ENCODE data around the gene ADH1B.
"Not testable (repeated sequence)": the region's sequence is repeated elsewhere in the genome, so short reads cannot be mapped to it uniquely, and the experiment has no call there.

Gene ADH1B

GRCh38 chr4:99321241-99322191, at the start of gene ADH1B:
TSS of gene ADH1B (minus strand) at chr4:99321401. CDS start at chr4:99321331, 70 bp downstream.
- no peak for DNase-seq

DNA sequence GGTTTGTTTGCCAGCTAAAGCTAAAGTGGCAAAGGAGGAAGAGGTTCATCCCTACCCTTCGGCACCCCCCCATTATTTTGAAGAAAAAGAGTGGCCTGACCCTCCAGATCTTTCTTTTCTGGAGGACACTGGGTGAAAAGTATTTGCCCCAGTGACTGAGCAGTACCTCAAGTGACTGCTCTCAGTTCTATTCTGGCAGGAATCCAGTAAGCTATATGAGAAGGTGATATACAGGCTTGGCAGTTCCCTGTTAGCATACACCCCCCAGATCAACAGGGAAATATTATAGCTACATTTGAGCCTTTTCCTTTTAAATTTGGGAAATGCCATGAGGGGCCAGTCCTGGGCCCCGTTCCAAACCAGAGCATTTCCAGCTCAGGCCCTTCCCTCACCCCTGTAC, 46.6 kb upstream of the ADH1B start:
- not testable (repeated sequence) for DNase-seq

DNA sequence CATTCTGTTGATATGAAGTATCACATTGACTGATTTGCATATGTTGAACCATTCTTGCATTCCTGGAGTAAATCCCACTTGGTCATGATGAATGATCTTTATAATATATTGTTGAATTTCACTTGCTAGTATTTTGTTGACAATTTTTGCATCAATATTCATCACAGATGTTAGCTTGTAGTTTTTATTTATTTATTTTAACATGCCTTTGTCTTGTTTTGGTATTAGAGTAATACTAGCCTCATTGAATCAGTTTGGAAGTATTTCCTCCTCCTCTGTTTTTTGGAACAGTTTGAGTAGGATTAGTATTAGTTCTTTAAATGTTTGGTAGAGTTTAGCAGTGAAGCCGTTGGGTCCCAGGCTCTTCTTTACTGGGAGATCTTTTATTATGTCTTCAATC, 45.3 kb upstream of the ADH1B start:
- DNase-seq, result no peak

GRCh38 chr4:99362768-99363167, 41.6 kb upstream of the ADH1B start:
- no peak for DNase-seq

- no peak for DNase-seq
Measured at GRCh38 chr4:99361899-99362275, 40.7 kb upstream of the ADH1B start.

DNA sequence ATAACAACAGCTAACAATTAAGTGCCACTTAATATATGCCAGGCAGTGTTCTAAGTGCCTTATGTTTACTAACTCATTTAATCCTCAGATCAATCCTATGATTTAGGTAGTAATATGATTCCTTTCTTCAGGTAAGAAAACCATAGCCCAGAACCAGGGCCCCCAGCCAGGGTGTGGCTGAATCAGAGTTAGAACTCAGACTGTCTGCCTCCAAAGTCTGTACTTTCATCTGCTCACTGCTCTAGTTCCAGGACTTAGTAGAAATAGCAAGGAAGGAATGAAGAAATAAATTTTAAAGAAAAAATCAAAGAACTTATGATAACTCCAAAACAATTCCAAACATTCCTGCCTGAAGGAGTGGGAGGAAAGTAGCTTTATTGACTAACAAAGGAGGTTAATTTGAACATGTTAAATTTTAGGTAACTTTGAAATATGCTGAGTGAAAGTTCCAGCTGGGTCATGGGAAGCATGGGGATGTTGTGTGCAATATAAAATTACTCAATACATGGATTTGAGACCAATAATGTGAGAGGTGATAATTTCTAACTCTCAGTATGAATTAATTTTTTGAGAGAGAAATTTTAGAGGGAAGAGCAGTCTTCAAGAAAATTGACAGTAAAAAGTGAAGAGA, 40.2 kb upstream of the ADH1B start:
- no peak for DNase-seq

GRCh38 chr4:99359480-99360204, 38.4 kb upstream of the ADH1B start:
- no peak for DNase-seq

GRCh38 chr4:99357948-99358347, 36.7 kb upstream of the ADH1B start:
- no peak for DNase-seq

DNA sequence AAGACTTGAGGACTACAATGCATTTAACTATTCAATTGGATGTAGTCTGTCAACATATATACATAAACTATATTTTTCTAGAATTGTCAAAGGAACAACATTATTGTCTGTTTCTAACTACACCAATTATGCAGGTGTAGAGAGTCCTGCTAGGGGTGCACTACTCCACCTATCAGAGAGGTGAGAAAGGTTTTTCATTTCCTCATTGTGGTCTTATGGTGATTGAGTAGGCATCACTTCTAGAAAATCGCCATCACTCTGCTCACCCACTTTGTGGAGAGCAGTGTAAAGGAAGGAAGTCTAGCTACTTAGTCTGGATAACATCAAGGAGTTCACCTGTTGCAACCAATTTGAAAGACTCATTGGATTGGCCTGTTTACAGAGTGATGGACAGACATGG, 35.8 kb upstream of the ADH1B start:
- DNase-seq, result no peak

DNA sequence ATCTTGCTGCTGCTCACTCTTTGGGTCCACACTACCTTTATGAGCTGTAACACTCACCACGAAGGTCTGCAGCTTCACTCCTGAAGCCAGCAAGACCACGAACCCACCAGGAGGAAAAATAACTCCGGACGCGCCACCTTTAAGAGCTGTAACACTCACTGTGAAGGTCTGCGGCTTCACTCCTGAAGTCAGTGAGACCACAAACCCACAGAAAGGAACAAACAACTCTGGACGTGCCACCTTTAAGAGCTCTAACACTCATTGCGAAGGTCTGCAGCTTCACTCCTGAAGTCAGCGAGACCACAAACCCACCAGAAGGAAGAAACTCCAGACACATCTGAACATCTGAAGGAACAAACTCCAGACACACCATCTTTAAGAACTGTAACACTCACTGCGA, 34.9 kb upstream of the ADH1B start:
- not testable (repeated sequence) for DNase-seq

GRCh38 chr4:99352602-99353537, 31.7 kb upstream of the ADH1B start, which contains the start of gene ADH1C:
TSS of gene ADH1C (minus strand) at chr4:99352746. CDS start at chr4:99352675, 71 bp downstream.
- DNase-seq, result no peak

DNA sequence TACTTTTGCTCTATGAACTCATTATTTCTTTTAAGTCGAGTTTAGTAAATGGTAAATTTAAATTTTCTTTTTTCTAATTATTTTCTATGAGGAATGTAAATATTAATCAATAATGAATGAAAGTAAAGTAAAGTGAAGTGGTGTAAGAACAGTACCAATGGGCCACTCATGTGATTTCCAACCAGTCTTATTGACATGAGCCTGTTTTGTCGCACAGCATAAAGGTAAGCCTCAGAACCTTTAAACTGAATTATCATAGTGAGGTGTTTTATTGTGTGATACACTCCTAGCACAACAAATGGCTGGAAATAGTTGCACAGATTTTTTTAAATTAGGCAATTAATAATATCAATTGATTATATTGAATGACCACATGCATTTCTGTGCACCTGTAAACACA, 30.3 kb upstream of the ADH1B start:
- no peak for DNase-seq

DNA sequence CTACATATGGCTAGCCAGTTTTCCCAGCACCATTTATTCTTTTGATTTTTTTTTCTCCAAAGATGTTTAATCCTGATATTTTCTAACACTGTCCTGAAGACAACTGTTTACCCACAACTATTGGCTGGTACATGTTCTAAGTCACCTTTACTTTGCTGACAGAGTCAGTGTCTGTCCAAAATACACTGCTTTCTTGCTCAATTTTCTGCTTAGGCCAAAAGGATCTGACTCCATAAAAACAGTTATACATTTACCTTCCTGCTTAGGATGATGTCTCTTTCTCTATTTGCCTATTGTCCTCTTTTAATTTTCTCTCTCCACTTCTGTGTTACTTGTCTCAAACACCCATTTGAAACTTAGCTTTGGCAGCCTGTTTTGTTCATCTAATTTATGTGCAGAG, 28.1 kb upstream of the ADH1B start:
- no peak for DNase-seq

- DNase-seq, result not testable (repeated sequence)
Measured at GRCh38 chr4:99342624-99343023, 21.4 kb upstream of the ADH1B start.

- DNase-seq, result no peak
Measured at GRCh38 chr4:99341426-99341825, 20.2 kb upstream of the ADH1B start.

DNA sequence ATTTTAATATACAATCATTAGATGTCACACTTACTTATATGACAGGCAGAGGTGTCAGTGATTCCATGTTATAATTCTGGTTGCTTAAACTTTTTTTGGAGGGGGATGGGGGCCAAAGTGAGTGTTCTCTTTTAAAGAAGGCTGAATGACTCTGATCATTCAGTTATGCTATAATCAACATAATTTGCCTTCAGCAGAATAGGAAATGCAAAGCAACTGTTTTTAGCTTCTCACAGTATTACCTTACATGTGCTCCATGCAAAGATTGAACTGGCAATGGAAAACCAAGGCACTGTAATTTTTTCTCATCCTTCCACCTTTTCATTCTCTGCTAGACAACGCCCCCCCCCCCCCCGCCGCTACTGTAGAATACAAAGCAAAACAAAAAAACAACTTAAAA, 18.0 kb upstream of the ADH1B start:
- no peak for DNase-seq

DNA sequence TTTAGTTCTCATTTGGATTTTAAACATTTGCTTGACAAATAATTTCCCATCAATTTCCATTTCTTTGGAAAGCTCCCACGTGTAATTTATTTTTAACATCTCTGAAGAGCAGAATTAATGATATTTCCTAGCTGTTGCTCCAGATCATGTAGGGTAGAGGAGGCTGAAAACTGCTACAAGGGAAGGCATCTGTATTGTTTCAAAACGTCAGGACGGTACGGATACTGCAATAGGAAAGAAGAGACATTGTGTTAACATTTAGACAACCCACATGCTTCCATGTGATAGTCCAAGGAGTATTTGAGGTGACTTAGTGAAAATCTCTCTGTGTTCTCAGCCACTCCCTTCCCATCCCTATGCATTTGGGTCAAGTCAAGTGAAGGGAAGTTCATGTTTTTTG, 15.4 kb upstream of the ADH1B start:
- no peak for DNase-seq

- no peak for DNase-seq
Measured at GRCh38 chr4:99334880-99335279, 13.7 kb upstream of the ADH1B start.

GRCh38 chr4:99330648-99331047, 9.4 kb upstream of the ADH1B start:
- DNase-seq, result no peak

DNA sequence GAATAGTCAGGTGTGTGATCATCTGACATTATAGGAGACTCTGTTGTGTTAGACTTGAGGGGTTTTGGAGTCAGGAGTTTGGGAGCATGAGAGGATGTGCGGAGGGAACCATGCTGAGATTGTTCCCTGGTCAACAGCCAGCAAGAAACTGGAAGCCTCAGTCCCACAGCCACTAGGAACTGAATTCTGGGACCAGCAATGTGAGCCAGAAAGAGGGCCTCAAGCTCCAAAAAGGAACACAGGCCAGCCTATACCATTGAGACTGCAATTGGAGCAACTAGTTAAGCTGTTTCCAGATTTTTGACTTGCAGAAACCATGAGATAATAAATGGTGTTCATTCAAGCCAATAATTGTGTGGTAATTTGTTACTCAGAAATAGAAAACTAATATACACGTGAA, 8.7 kb upstream of the ADH1B start:
- no peak for DNase-seq

DNA sequence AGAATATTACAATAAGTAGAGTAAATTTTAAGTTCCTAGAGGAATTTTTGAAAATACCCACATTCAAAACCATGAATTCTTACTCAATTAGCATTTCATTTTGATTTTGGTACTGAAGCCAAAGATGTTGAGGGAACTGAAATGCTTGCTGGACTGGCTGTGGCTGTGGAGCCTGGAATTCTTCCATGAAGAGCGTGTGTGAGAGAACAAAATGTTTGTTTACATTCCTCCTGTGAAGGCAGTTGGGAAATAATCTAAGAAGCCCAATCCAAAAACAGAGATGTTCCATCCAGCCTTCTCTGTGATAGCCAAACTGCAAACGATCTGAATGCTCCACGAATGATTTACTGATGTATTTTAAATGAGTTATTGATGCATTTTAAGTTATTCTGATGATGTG, 3.8 kb upstream of the ADH1B start:
- no peak for DNase-seq

GRCh38 chr4:99324361-99324760, 3.2 kb upstream of the ADH1B start:
- no peak for DNase-seq
